Measurements from ENCODE around the gene MTARC2.
"Not testable (repeated sequence)": the region's sequence is repeated elsewhere in the genome, so short reads cannot be mapped to it uniquely, and the experiment has no call there.

MTARC2 gene

GRCh38 chr1:220748089-220748934, at the start of gene MTARC2:
Gene MTARC2 (plus strand): TSS chr1:220748322. CDS start chr1:220748532, 210 bp downstream.
- DNase-seq (ENCODE audit: low spot score): peak; percentile 29

- DNase-seq (ENCODE audit: low spot score): no peak
Observed at GRCh38 chr1:220698607-220699016, 49.5 kb upstream of the MTARC2 start.

GRCh38 chr1:220699044-220699443, 49.1 kb upstream of the MTARC2 start:
- no peak for DNase-seq (ENCODE audit: low spot score)

GRCh38 chr1:220700556-220701179, 47.5 kb upstream of the MTARC2 start:
- peak; percentile 10 for DNase-seq (ENCODE audit: low spot score)

GRCh38 chr1:220701974-220702373, 46.1 kb upstream of the MTARC2 start:
- DNase-seq (ENCODE audit: low spot score): no peak

GRCh38 chr1:220702733-220703270, 45.3 kb upstream of the MTARC2 start:
- no peak for DNase-seq (ENCODE audit: low spot score)

- no peak for DNase-seq (ENCODE audit: low spot score)
Observed at GRCh38 chr1:220703305-220703704, 44.8 kb upstream of the MTARC2 start.

GRCh38 chr1:220705782-220706181, 42.3 kb upstream of the MTARC2 start:
- DNase-seq (ENCODE audit: low spot score): no peak

- no peak for DNase-seq (ENCODE audit: low spot score)
Observed at GRCh38 chr1:220706480-220706879, 41.6 kb upstream of the MTARC2 start.

- DNase-seq (ENCODE audit: low spot score): no peak
Observed at GRCh38 chr1:220707160-220707559, 41.0 kb upstream of the MTARC2 start.

- no peak for DNase-seq (ENCODE audit: low spot score)
Observed at GRCh38 chr1:220708244-220708643, 39.9 kb upstream of the MTARC2 start.

GRCh38 chr1:220708936-220709801, 39.0 kb upstream of the MTARC2 start:
- DNase-seq (ENCODE audit: low spot score): no peak

- no peak for DNase-seq (ENCODE audit: low spot score)
Observed at GRCh38 chr1:220710333-220710732, 37.8 kb upstream of the MTARC2 start.

GRCh38 chr1:220711056-220711809, 36.9 kb upstream of the MTARC2 start:
- DNase-seq (ENCODE audit: low spot score): no peak

- not testable (repeated sequence) for DNase-seq (ENCODE audit: low spot score)
Observed at GRCh38 chr1:220715986-220716385, 32.1 kb upstream of the MTARC2 start.

- no peak for DNase-seq (ENCODE audit: low spot score)
Observed at GRCh38 chr1:220717800-220718640, 30.1 kb upstream of the MTARC2 start.

- not testable (repeated sequence) for DNase-seq (ENCODE audit: low spot score)
Observed at GRCh38 chr1:220721266-220721665, 26.9 kb upstream of the MTARC2 start.

- DNase-seq (ENCODE audit: low spot score): no peak
Observed at GRCh38 chr1:220726634-220727033, 21.5 kb upstream of the MTARC2 start.

- no peak for DNase-seq (ENCODE audit: low spot score)
Observed at GRCh38 chr1:220727519-220727918, 20.6 kb upstream of the MTARC2 start.

- DNase-seq (ENCODE audit: low spot score): no peak
Observed at GRCh38 chr1:220730486-220730885, 17.6 kb upstream of the MTARC2 start.

Data from globus pallidus (tissue), 1 donor.